HEK293T (cell line): ENCODE results near the gene MYBPC2.

Experiments
- BHLHE40 ChIP-seq: fragments of 450-650 bp; IDR thresholded peaks from 2 replicates; pipeline ENCODE4 v1.6.1; 2016; ENCODE audit warnings: mild to moderate bottlenecking, moderate library complexity, borderline replicate concordance
- ELF4 ChIP-seq: fragments of 450-650 bp; IDR thresholded peaks from 2 replicates; pipeline ENCODE4 v1.6.1; 2017; ENCODE audit warnings: antibody characterized with exemption
- FOXK2 ChIP-seq: fragments of 450-650 bp; IDR thresholded peaks from 2 replicates; pipeline ENCODE4 v1.6.1; 2016; ENCODE audit warnings: mild to moderate bottlenecking
- HDGF ChIP-seq: fragments of 450-650 bp; IDR thresholded peaks from 2 replicates; pipeline ENCODE4 v1.6.1; 2017; ENCODE audit warnings: antibody characterized with exemption, borderline replicate concordance
- L3MBTL2 ChIP-seq: fragments of 450-650 bp; conservative IDR thresholded peaks from 2 replicates; pipeline ENCODE4 v1.6.1; 2016; ENCODE audit warnings: mild to moderate bottlenecking
- LEF1 ChIP-seq: fragments of 450-650 bp; IDR thresholded peaks from 2 replicates; pipeline ENCODE4 v1.6.1; 2017; ENCODE audit warnings: mild to moderate bottlenecking, borderline replicate concordance
- PKNOX1 ChIP-seq: fragments of 450-650 bp; IDR thresholded peaks from 2 replicates; pipeline ENCODE4 v1.6.1; 2016
- SP1 ChIP-seq: fragments of 450-650 bp; IDR thresholded peaks from 2 replicates; pipeline ENCODE4 v1.6.1; 2017

- TF ChIP-seq ELF4 = no peak
- TF ChIP-seq LEF1 = no peak
- no peak for TF ChIP-seq HDGF
- no peak for TF ChIP-seq PKNOX1
- TF ChIP-seq L3MBTL2 = no peak
- TF ChIP-seq FOXK2 = no peak
- TF ChIP-seq BHLHE40 = no peak
- no peak for TF ChIP-seq SP1
These were observed 13.1 kb upstream of the MYBPC2 start for GRCh38 chr19:50419580-50420035.
